Hepatocyte (in vitro differentiated cells): ENCODE measurements around the gene CATSPERE.

ENCODE experiments used
- CTCF ChIP-seq: fragments of 200-600 bp; sonication (generic); IDR thresholded peaks from 2 replicates; pipeline ENCODE4 v1.5.1; 2016; ENCODE audit warnings: antibody characterized with exemption, mild to moderate bottlenecking; ENCODE audit not compliant: poor library complexity
- EZH2phosphoT487 ChIP-seq: fragments of 200-600 bp; sonication (generic); IDR thresholded peaks from one replicate; pipeline ENCODE4 v1.6.1; 2018; ENCODE audit warnings: antibody characterized with exemption, mild to moderate bottlenecking, low read depth, moderate library complexity; ENCODE audit not compliant: unreplicated experiment, severe bottlenecking

- TF ChIP-seq CTCF (no peak), EZH2phosphoT487 (no peak)
These were observed 219.6 kb downstream of the CATSPERE start for GRCh38 chr1:244680667-244681066.
